Stimulated activated CD8-positive, alpha-beta memory T cell treated with anti-CD3 and anti-CD28 coated beads, Interleukin-4, amount 100 ng/mL, for 24 hours (primary cell): Measurements from ENCODE around the gene EPHB1.

Source experiments
- DNase-seq: peaks from one replicate; pipeline ENCODE4 v3.0.0-alpha.2; 2020; ENCODE audit warnings: low read depth

The EPHB1 gene

DNA sequence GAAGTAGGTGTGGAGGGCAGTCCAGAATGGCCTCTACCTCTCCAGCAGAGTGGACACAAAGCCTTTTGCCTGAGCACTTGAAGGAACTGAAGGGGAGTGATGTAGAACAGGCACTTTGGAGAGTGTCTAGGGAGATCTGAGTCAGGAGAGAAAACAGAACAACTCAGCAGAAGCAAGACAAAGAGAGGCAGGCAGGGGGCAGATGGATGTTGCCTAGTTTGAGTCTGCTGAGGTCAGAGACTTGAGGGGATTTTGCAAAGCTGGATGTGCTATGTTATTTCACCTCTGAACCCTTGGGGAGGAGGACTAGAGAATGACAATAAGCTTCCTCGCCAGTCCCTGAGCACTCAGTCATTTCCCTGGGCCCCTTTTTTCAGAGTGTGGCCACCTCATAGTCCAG lies 366.4 kb downstream of the EPHB1 start:
- DNase-seq = no peak

DNA sequence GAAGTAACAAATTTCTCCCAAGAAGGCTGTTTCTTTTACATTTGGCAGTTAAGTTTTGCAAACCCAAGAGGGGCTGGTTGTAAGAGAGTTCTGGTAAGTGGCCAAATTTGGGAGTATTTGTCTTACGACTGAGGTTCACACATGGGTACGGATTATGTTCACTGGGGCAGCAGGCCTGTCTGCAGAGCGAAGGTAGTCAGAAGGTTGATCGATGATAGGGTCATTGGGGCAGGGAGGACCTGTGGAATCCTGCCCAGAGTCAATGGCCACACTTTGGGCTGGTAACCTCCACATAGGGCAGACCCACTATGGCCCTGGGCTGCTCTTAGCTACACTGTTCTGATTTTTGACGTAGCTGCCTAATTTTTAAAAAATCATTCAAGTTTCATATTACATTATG lies 368.6 kb downstream of the EPHB1 start:
- no peak for DNase-seq

- no peak for DNase-seq
Measured at GRCh38 chr3:135165260-135165659, 370.2 kb downstream of the EPHB1 start.

DNA sequence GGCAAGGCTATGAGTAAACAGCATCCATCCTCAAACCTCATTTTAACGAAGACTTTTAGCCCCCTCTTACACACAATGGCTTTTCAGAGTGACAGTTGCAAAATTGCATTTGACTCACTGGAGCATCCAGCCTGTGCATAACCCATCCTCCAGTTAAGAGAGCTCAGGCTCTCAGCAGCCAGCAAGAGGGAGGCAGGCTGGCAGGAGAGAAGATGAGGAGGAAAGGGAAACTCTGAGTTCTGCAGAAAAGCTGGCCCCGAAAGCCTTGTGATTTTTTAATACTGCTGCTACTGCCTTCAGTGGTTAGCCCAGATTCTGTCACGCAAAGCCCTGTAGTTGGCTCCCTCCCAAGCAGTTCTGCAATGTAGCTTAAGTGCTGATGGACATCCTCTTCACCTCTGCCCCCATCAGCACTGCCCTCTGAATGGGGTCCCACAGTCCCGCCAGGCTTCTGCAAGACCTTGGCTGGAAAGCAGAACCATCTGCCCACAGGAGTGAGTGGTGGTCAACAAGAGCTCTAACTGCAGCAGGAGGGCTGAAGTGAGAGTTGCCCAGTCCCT lies 371.3 kb downstream of the EPHB1 start:
- no peak for DNase-seq

GRCh38 chr3:135168822-135169221 lies 373.8 kb downstream of the EPHB1 start:
- DNase-seq = no peak

DNA sequence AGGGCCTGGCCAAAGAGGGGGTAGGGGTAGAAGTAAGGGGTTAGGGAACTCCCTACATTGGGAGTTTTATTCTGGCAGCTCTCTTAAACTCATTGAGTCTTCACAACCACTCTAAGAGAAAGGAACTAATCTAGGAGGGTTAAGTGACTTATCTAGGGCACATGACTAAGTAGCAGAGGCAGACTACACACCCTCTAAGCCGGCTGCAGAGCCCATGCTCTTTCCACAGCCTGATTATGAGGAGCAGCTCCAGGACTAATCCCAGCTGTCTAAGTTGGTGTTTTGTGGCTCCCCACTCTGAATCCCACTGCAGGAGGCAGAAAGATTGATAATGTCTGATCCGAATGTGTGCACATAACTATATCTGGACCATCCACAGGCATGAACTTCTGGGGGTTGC lies 374.6 kb downstream of the EPHB1 start:
- no peak for DNase-seq

DNA sequence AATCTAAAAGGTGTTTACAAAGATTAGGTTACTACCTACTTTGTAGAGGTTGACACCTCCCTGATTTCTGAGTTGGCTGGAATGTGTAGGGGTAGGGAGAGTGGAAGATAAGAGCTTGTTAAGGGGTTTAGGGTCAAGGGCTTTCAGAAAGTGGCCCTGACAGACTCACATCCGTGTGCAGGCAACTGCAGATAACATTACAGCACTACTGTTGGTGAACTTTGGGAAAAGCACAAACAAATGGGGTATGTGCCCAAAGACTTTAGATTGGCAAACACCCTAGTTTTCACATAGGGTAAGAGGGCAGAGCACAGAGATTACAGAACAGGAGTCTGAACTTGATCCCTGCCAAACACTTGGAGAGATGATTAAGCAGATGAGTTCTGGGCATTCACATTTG lies 375.7 kb downstream of the EPHB1 start:
- no peak for DNase-seq

GRCh38 chr3:135172191-135172869 lies 377.3 kb downstream of the EPHB1 start:
- DNase-seq = no peak

GRCh38 chr3:135175728-135176277 lies 380.7 kb downstream of the EPHB1 start:
- DNase-seq = no peak

GRCh38 chr3:135176881-135177280 lies 381.8 kb downstream of the EPHB1 start:
- DNase-seq = no peak

DNA sequence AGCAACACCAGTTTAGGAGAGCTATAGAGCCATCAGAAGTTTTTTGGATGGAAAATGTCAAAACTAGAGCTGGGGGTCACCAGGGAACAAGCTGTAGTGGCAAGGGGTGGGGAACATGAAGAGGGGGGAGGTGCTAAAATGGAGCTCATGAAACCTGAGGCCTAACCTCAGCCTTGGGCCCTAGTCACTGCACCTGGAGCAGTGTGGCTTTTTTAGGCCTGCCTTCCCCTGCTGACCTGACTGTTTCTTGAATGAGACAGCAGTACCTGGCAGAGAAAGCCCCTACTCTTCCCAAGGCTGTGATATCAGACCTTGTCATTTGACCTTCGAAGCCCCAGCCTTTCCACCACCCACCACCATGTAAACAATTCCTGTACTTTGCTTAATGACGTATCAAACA lies 383.5 kb downstream of the EPHB1 start:
- DNase-seq = no peak

DNA sequence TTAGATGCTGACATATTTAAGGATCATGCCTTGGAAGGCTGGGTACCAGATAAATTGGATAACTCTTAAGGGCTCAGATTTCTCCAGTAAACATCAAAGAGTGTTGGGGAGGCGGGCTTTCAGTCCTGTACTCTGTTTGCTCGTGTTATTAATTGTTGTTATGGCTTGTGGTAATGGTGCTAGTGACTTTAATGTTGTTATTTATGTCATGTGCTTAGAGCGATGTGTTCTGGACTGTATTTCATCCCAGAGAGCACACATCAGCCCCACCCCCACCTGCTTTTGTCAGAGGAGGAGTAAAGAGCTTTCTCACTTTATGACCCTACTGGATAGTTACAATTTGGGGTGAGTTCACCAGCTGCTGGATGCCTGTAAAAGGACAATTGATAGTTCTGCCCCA lies 386.3 kb downstream of the EPHB1 start:
- DNase-seq = no peak

DNA sequence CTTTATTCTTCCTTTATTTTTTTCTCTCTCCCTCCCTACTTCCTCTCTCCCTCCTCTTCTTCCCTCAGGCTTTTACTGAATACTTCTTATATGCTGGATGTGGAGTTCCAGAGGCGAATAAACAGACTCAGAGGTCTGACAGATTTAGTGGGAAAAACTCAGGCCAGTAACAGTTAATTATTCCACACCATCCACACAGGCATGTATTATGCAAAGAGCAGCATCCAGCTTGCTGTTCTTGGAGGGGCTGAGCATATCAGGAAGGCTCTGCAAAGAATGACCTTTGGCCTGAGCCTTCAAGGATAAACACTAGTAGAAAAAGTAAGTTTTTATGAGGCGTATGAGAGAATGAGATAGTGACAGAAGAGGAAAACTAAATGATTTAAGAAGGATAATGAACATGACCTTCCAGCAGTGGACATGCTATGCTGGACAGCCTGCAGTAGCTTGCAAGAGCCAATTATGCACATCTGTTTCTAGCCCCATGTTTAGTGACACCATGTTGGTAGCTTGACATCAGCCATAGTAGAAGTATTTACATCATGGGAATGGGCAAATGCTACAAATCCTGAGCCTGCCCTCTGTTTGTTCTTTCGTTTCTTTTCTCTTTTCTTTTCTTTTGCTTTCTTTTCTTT lies 387.4 kb downstream of the EPHB1 start:
- no peak for DNase-seq

DNA sequence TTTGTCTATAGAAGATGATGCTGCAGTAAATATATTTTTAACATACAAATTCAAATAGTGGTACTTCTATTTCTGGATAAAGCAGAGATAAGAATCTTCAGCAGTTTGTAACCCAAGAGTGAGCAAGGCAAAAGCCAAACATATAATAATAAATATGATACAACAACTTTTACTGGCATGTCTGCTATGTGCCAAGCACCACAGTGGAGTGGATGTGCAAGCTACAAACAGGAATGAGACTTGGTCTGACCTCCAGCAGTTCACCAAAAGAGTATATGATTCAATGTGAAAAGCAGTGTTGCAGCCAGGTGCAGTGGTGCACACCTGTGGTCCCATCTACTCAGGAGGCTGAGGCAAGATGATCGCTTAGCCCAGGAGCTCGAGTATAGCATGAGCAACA lies 395.6 kb downstream of the EPHB1 start:
- DNase-seq = no peak

- DNase-seq = no peak
Measured at GRCh38 chr3:135191708-135192107, 396.6 kb downstream of the EPHB1 start.

- no peak for DNase-seq
Measured at GRCh38 chr3:135192929-135193328, 397.9 kb downstream of the EPHB1 start.

- DNase-seq = no peak
Measured at GRCh38 chr3:135197246-135197645, 402.2 kb downstream of the EPHB1 start.

GRCh38 chr3:135197856-135198255 lies 402.8 kb downstream of the EPHB1 start:
- no peak for DNase-seq

DNA sequence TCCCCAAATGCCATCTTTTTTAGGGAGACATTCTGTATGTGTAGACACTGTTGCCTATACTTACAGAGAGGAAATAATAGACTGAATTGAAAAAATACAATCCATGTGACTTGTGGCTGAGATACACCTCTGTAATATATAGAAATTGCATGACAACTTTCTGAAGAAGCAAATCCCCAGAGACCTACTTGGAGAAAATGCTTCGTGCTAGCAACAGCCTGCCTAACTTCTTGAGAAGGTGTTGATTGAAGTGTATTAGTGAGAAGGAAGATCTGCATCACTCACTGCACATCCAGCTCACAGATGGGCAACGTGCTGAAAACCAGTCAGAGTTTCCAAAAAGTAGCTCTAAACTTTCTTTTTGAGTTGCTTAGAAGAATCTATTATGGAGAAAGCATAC lies 404.1 kb downstream of the EPHB1 start:
- DNase-seq = no peak

DNA sequence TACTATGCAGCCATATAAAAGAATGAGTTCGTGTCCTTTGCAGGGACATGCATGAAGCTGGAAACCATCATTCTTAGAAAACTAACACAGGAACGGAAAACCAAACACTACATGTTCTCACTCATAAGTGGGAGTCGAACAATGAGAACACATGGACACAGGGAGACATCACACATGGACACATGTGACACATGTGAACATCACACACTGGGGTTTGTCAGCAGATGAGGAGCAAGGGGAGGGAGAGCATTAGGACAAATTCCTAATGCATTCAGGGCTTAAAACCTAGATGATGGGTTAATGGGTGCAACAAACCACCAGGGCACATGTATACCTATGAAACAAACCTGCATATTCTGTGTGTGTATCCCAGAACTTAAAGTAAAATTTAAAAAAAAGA lies 408.0 kb downstream of the EPHB1 start:
- DNase-seq = no peak

DNA sequence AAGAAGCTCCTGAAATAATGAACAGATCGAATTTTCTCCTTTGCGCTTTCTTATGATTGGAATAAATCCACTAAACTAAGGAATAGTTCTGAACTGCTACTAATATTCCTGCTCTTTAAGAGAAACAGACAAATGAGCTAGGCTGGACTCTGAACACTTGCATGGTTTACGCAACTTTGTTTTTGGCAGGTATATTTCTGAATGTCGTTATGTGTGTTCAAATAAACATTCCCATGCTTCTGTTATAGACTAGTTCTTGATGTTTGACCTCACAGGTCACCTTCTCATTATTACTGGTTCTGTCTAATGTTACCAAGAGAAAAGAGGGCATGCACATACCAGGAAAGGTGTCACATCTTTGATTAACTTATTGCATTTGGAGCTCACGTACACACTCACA lies 418.2 kb downstream of the EPHB1 start:
- no peak for DNase-seq

GRCh38 chr3:135213822-135214221 lies 418.8 kb downstream of the EPHB1 start:
- DNase-seq = no peak

DNA sequence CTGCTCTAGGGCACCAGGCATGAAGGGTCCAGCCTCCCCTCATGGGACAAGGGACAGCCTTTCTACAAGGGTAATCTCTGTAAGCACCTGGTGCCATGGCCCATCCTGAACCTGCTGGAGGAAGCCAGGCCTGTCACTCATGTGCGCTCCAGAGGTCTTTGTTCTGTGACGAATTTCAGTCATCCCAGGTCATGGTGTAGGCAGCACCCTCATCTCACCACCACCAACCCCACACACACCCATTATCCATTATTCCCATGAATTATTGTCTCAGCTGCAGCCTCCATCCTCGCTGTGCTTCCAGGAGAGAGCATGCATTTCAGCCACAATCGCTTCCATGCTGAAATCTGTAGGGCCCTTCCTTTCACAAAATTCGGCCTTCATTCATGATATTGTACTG lies 419.3 kb downstream of the EPHB1 start:
- DNase-seq = no peak

GRCh38 chr3:135215516-135215915 lies 420.5 kb downstream of the EPHB1 start:
- no peak for DNase-seq
